Stimulated activated CD8-positive, alpha-beta memory T cell treated with anti-CD3 and anti-CD28 coated beads, Interleukin-15, amount 100 ng/mL, for 48 hours (primary cell): ENCODE measurements around the gene SFMBT1.
"Not testable (repeated sequence)": the region's sequence is repeated elsewhere in the genome, so short reads cannot be mapped to it uniquely, and the experiment has no call there.

Experiments used
- DNase-seq, 2 donors: peaks; one replicate each; pipeline ENCODE4 v3.0.0-alpha.2; 2020; ENCODE audit warnings: low read depth in 2 of 2

The SFMBT1 gene

DNA sequence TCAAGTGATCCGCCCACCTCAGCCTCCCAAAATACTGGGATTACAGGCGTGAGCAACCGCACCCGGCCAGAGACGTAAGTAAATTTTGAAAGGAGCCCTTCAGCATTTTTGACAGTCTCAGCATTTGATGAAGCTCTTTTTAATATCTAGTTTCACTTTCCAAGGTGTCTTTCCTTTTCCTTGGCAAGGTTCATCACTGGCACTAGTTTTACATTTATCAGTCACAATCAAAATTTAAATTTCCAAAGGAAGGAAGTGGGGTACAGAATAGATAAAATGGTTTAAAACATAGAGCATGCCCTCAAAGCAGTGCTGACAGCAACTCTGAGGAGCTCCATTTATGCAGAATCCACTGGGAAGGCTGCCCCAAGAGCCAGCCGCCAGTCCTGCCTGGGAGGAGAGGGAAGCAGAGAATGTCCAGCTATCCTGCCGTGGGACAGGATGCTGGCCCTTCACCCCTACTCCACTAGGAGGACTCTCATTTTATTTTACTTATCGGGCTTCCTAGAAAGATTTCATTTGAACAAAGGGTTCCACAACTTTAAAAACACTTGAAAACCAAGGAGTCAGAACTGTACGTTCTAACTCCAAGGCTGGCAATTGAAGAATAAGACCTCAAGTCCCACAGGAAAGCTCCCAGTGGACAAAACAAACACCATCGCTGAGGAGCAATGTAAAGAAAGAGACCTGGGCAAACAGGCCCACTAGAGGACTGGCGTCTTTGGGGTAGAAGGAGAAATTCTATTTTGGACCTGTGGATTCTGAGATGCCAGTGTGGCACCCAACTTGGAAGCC, 9.9 kb downstream of the SFMBT1 start:
- DNase-seq = no peak

DNA sequence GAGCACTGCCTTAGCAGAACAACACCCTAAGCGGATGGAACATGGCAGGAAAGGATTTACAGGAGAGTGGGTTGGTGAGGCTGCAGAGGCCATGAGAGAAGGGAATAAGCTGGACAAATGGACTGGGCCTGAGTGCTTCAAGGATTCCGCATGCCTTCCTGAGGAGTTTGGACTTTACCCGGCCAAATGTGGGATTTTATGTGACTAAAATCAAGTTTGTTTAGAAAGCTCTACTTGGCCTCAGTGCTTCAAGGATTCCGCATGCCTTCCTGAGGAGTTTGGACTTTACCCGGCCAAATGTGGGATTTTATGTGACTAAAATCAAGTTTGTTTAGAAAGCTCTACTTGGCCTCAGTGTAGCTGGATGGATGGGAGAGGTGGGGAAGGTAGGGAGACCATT, 10.9 kb downstream of the SFMBT1 start:
- not testable (repeated sequence) for DNase-seq

DNA sequence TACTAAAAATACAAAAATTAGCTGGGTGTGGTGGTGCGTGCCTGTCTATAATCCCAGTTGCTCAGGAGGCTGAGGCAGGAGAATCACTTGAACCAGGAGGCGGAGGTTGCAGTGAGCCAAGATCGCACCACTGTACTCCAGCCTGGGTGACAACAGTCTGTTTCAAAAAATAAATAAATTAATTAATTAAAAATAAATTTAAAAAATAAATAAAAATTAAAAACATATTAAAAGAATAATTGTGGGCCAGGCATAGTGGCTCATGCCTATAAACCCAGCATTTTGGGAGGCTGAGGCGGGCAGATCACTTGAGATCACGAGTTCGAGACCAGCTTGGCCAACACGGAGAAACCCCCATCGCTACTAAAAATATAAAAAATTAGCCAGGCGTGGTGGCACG, 11.5 kb downstream of the SFMBT1 start:
- not testable (repeated sequence) for DNase-seq

DNA sequence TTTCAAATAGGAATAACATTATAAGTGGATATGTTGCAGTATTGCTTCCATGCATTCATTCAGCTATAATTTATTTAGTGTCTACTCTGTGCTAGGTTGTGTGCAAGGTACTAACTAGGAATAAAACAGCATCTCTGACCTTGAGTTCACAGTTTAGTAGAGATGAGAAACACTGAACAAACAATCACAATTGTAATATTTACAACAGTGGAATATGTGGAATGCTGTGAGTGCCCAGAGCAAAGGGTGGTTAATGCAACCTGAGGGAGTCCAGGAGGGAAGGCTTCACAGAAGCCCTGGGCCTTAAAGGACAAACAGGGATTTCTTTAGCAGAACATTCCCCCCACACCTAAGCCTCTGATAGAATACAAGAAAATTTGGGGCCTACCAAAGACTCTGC, 13.3 kb downstream of the SFMBT1 start:
- no peak for DNase-seq

DNA sequence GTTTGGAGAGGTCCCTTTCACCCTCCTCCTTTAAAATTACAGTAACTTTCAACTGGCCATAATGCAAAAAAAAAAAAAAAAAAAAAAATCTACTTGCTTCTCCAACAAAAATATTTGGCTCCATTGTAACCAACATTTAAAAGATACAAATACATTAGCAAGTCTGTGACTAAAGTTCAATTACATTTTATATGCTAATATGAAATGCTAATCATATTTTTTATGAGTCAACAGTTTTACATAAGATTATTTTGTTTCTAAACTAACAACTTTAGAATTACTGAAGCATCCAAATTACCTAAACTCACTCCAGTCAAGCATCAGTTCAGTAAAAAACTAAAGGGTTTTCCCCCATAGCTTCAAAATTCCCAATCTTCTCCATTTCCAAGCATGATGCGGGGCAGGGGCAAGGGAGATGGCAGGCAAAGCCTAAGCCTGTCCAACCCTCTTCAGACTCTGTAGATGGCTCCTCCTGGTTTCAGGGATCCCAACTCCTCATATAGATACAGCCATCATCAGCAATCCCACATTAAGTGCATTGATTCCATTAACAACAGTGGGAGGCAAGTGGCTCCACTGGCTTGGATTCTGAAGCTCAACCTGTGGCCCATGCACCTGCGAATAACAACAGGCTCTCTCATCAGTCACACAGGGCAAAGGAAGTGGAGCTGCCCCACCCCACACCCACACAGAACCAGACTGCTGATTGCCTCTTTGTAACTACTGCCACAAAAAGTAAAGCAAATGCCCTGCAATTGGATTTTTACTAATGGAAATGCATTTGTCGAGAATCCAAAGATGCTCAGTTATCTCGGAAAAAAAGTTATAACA, 15.0 kb downstream of the SFMBT1 start:
- peak; percentile 4 to 13 for DNase-seq

DNA sequence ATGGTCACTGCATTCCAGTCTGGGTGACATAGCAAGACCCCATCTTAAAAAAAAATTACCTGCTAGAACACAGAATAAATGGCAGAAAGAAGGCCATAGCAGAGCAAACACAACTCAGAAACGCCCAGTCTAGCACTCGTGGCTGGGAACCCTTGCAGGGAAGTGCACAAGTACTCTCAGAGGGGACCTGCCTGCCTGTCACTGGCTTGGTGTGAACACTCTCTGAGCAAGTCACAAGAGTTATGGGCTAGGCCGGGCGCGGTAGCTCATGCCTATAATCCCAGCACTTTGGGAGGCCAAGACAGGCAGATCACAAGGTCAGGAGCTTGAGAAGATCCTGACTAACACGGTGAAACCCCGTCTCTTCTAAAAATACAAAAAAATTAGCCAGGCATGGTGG, 17.2 kb downstream of the SFMBT1 start:
- DNase-seq = no peak

DNA sequence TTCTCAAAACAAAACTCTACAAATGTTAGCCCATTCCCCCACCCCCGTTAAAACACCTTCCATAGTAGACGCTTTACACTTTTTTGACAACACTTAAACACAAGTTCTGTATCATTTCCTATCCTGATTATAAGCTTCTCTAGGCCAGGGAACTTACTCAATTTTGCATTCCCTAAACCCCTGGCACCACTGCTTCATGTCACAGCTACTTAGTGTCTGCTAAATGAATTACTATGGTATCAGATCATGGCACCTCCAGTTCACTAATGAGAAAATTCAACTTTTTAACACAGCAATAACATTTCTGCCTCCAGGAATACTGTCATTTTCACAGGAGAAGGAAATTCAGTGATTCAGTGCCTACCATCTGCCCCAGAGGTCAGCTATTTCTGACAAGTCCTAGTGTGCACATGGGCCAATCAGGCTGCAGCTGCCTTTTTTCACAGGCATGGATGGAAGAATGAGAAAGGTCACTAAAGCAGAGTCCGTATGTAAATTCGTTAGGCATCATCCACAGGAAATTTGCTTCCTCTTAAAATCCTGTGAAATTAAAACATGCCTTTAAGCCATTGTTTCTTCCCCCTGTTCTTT, 18.5 kb downstream of the SFMBT1 start:
- DNase-seq = no peak

DNA sequence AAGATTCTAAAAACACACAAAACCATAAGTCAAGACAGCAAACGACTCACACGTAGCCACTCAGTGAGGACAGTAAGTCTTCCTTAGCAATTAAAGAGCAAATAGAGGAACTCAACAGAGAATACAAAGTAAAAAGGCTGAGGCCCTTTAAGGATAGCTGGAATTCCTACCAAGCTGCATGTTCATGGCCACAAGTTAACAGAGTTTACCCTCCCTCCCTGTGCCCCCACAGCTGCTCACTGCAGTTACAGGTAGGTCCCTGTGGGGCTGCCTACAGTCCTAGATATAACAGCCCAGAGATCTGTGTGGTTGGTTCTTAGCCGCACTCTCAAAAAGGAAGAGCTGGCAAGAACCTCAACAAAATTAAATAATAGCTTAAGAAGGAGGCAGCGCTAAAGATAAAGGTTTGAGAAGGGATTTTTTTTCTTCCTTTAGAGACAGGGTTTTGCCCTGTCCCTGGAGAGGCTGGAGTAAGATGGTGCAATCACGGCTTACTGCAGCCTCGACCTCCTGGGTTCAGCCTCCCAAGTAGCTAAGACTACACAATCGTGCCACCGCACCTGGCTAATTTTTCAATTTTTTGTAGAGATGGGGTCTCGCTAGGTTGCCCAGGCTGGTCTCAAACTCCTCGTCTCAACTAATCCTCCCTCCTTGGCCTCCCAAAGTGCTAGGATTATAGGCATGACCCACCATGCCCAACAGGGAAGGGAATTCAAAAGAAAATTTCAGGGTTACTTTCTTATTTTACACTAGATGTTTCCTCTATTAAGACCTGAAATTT, 19.3 kb downstream of the SFMBT1 start:
- no peak for DNase-seq

DNA sequence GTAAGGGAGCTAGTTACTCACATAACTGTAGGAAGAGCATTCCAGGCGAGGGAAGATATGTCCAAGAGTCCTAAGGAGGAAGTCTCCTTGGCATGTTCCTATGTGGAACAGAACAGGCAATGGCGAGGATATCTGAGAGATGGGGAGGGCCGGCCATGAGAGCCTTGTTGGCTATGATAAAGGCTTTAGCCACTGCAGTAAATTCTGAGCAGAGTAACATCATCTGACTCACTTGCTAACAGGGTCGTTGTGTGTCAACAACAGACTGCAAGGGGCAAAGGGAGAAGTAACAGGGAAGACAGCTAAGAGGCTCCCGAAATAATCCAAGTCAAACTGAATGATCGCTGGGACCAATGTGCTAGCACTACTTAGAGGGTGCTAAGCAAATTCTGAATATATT, 21.6 kb downstream of the SFMBT1 start:
- no peak for DNase-seq

DNA sequence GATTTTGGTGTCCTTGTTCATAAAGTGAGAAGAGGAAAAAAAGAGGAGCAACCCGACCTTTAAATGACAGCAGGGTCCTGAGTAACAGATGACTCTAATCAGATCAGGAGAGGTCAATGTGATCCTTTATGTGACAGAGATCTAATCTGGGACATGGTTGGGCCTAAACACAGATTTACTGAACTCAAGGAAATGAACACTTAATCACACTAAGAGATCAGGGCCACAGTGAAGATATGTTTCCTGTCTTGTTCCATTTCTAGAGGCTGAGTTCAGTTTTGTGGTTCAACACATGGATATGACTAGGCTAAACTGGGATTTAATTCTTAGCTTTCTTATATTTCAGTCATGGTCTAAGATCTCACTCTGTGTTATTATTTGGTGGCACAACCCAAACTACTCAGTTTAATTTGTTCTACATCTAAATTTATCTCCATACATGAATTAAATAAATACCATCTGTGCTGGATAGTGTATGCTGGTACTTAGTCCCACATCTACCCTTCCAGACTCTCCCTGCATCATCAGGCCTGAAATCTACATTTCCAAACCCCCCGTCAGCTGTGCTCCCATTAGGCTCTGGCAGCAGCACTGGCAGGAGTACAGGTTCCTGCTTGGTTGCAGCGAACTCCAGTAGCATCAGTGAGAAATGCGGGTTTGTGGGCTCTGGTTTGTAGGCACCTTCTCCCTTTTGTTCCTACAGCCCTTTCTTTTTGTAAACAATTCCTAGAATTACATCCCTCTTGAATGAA, 22.6 kb downstream of the SFMBT1 start:
- DNase-seq = no peak

DNA sequence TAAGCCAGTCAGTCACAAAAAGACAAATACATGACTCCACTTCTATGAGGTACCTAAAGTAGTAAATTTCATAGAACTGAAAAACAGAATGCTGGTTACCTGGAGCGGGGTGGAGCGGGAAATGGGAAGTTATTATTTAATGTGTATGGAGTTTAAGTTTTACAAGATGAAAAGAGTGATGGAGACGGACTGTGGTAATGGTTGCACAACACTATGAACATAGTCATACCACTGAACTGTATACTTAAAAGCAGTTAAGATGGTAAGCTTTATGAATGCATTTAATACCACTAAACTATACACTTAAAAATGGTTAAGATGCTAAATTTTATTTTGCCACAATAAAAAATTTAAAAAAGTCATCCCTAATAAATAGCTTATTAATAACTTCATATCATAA, 23.2 kb downstream of the SFMBT1 start:
- no peak for DNase-seq

DNA sequence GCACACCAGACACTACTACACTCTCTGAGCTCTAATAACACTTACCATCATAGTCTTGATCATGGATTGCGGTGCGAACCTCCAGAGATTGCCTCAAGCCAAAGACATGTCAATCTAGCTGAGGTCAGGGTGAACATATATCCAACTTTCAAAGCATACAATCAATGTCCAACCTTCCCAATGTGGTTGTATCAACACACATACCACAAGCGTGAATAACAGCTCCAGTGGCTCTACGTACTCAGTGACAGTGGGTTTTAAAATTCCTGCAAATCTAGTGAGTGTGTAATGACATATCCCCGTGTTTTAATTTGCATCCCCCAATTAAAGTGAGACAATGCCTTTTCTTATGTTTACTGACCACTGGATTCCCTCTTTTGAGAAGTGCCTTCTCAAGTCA, 29.6 kb downstream of the SFMBT1 start:
- DNase-seq = no peak

DNA sequence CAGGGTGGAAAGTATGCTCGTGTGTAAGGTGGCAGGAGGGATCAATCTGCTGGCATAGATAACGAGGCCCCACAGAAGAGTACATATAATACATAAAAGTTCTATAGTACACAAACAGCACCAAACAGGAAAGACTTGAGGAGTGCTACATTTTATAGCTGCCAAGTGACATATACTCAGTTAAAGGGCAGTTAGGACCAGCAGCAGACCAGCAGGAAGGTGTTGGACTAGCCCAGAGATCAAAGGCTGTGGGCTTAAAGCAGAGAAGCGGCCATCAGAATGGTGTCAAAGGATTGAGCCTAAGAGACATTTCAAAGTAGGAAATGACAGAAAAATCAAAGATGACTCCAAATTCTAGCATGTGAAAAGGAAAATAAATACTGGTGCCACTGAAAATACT, 34.5 kb downstream of the SFMBT1 start:
- DNase-seq = no peak

DNA sequence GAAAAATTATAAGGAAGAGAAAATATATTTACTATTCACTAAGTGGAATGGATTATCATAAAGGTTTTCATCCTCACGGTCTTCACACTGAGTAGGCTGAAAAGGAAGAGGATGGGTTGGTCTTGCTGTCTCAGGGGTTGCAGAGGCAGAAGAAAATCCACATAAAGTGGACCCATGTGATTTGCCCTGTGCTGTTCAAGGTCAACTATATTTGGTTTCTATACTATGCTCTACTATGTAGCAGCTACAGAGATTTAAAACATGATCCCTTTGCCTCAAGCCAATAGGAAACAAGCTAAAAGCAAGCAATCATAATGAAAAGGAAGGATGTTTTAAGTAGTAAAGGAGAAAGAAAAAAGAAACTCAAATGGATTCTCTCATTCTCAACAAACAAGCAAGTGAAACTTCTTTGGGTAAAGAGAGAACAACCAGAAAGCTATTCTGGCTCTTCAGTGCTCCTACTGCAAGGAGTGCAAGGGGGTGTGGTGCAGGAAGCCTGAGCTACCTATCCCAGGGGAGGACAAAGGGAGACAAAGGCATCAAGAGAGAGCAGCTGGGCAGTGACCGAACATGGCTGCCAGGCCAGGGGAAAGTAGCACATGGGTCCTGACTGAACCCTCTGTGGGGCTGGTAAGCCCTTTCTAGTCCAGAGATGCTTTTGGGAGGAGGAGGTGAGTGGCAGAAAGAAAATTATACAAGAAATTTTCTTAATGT, 35.9 kb downstream of the SFMBT1 start:
- no peak for DNase-seq

DNA sequence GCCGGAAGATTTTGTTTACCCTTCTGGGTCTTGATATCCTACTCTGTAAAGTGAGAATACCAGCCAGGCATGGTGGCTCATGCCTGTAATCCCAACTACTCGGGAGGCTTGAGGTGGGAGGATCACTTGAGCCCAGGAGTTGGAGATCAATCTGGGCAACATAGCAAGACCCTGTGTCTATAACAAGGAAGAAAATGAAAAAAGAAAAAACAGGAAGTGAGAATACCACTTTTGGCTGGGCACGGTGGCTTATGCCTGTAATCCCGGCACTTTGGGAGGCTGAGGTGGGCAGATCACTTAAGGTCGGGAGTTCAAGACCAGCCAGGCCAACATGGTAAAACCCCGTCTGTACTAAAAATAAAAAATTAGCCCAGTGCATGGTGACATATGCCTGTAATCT, 36.9 kb downstream of the SFMBT1 start:
- DNase-seq = no peak

DNA sequence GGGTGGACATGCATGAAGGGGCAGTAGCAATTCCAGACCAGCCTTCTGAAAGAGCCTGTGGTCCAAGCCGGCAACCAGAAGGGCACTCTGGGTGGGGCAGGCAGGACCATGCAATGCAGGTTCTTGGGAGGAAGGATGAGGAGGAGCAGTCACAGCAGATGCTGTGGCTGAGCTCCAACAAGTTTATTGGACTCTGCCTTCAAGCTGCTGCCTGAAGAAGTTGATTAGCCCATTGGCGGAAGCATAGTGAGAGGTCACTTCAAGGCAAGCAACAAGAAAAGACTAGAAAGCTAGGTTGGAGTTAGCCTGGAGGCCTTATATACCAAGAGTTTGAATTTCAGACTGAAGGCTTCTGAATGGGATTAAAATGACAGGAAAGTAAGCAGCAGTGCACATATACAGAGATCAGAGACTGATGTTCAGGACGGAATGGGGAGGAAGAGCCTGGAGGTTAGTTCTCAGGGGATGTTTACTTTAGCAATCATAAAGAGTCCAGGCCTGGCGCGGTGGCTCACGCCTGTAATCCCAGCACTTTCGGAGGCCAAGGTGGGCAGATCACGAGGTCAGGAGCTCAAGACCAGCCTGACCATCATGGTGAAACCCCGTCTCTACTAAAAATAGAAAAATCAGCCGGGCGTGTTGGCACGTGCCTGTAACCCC, 39.9 kb downstream of the SFMBT1 start:
- no peak for DNase-seq

DNA sequence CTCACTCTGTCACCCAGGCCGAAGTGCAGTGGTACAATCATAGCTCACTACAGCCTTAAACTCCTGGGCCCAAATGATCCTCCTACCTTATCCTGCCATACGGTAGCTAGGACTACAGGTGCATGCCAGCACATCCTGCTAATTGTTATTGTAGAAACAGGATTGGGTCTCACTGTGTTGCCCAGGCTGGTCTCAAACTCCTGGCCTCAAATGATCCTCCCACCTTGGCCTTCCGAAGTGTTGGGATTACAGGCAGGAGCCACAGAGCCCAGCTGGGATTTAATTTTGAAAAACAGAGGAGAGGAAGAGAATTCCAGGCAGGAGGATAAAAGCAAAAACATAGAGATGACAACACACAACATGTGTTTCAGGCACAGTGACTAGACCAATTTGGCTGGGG, 40.5 kb downstream of the SFMBT1 start:
- no peak for DNase-seq

DNA sequence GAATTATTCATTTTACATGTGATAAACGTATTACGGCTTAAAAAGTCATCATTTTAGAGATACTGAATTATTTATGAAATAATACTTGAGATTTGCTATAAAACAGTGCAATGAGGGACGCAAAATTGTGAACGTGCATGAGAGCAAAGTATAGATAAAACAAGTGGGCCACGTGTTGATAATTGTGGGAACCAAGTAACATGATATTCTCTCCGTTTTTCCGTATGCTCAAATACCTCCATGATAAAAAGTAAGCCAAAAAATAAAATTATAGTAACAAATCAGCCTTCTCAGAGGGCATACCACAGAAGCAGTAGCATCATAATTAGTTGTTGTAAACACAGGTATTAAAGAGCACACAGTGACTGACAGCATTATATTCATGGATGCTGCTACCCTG, 42.6 kb downstream of the SFMBT1 start:
- DNase-seq = no peak

DNA sequence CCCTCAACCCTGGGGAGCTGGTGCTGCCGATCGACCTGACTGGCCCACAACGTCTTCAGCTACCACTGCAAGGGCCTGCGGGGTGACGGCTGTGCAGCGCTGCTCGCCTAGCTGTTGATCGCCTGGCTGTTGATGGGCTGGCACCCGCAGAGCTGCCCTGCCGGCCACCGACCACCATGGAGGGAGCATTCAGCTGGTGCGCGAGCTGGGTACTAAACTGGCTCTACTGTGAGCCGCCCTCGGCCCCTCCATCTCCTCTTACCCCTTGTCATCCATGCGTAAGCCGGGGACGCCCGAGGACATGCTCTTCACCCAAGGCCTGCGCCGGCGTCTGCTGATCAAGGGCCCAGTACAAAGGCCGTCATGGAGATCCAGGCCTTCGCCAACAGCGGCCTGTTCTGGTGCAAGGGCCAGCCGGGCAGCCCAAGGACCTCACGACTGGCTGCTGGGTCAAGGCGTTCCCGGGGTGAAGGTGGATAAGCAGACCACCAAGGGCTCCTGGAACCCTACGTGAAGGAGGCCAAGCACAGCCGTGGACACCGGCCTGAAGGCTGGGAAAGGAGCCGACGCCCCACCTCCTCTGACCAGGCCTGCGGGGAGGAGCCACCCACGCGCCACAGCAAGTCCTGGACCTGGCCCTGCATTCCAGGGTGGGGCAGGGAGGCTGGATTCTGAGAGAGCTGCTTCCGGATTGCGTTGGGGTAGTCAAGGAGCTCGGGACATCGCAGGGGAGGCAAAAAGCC, 46.9 kb downstream of the SFMBT1 start:
- DNase-seq = no peak
